Lung (tissue), 12 donors: ENCODE measurements around the gene DNAL1. TPM values are rescaled to one million over a fixed set of nuclear protein-coding genes. Genes with fewer than 3 reads are reported as not detected.
"Not testable (repeated sequence)": the region's sequence is repeated elsewhere in the genome, so short reads cannot be mapped to it uniquely, and the experiment has no call there.

Experiments
- ATAC-seq: fragments of 200-7000 bp; cut with Tn5 transposase; one replicate; pipeline ENCODE4 v1.9.1; 2020; ENCODE audit warnings: moderate number of reproducible peaks; ENCODE audit not compliant: insufficient read depth, low FRiP score
- DNase-seq, 3 donors: peaks; one replicate each; pipeline ENCODE4 v3.0.0-alpha.2; 2013 to 2017
- H3K27ac ChIP-seq, 2 donors: one replicate each; pipeline ENCODE4 v1.5.1; 2013; ENCODE audit warnings: mild to moderate bottlenecking in 2 of 2, moderate library complexity in 2 of 2, control low read depth in 1 of 2, inconsistent platforms in 1 of 2, low read depth in 1 of 2, low read length in 1 of 2
- H3K27me3 ChIP-seq, 3 donors: one replicate each; pipeline ENCODE4 v1.5.1; 2013; ENCODE audit warnings: low read length in 2 of 3; ENCODE audit not compliant: control insufficient read depth in 3 of 3, insufficient read depth in 3 of 3
- H3K36me3 ChIP-seq, 4 donors: one replicate each; pipeline ENCODE4 v1.5.1; 2013; ENCODE audit warnings: low read length in 4 of 4, mild to moderate bottlenecking in 1 of 4, moderate library complexity in 1 of 4; ENCODE audit not compliant: control insufficient read depth in 4 of 4, insufficient read depth in 4 of 4
- H3K4me1 ChIP-seq, 5 donors: one replicate each; pipeline ENCODE4 v1.5.1; 2013; ENCODE audit warnings: low read length in 5 of 5, mild to moderate bottlenecking in 2 of 5, moderate library complexity in 1 of 5; ENCODE audit not compliant: control insufficient read depth in 5 of 5, insufficient read depth in 5 of 5
- H3K4me3 ChIP-seq: one replicate; pipeline ENCODE4 v1.5.1; 2013; ENCODE audit warnings: mild to moderate bottlenecking, control low read depth, moderate library complexity
- H3K9ac ChIP-seq, 2 donors: one replicate each; pipeline ENCODE4 v1.5.1; 2013; ENCODE audit warnings: low read length in 2 of 2, control low read depth in 1 of 2; ENCODE audit not compliant: insufficient read depth in 1 of 2
- H3K9me3 ChIP-seq, 4 donors: one replicate each; pipeline ENCODE4 v1.5.1; 2013; ENCODE audit warnings: low read length in 3 of 4, mild to moderate bottlenecking in 1 of 4, moderate library complexity in 1 of 4; ENCODE audit not compliant: control insufficient read depth in 4 of 4, insufficient read depth in 3 of 4
- WGBS, 2 donors: extraction: QIAGEN DNeasy Blood & Tissue Kit; methylation state at CpG; one replicate each; pipeline ENCODE4 v1.1.7; 2013; 5-methylcytosine and 5-hydroxymethylcytosine counted together
- polyA plus RNA-seq, 2 donors: library from polyadenylated mRNA; stranded (reverse); fragments of 200-250 nt; gene quantifications; one replicate each; pipeline ENCODE4 v1.2.1, GENCODE V29; 2013
- total RNA-seq, 2 donors: library from RNA; depleted of rRNA in 1 of 2; stranded (reverse); fragments of >200 nt in 1 of 2; gene quantifications; one replicate each; pipeline ENCODE4 v1.2.1, GENCODE V29; 2014 to 2021
- TF ChIP-seq, protein P1 (sequence below): IDR thresholded peaks from 2 replicates; pipeline ENCODE4 v1.5.1; 2012; ENCODE audit warnings: mild to moderate bottlenecking; ENCODE audit errors: control extremely low read depth, extremely low read depth
- donor health status: control.
- donor health status: control.
- donor health status: Bipolar disorder and iron deficiency.
- donor health status: healthy.
- donor health status: DM: yes; HTN: yes; CAD: no.

Gene DNAL1
- total and polyA plus RNA-seq, 4 donors: 5.7 to 25.5 (median 16.6) TPM

DNA sequence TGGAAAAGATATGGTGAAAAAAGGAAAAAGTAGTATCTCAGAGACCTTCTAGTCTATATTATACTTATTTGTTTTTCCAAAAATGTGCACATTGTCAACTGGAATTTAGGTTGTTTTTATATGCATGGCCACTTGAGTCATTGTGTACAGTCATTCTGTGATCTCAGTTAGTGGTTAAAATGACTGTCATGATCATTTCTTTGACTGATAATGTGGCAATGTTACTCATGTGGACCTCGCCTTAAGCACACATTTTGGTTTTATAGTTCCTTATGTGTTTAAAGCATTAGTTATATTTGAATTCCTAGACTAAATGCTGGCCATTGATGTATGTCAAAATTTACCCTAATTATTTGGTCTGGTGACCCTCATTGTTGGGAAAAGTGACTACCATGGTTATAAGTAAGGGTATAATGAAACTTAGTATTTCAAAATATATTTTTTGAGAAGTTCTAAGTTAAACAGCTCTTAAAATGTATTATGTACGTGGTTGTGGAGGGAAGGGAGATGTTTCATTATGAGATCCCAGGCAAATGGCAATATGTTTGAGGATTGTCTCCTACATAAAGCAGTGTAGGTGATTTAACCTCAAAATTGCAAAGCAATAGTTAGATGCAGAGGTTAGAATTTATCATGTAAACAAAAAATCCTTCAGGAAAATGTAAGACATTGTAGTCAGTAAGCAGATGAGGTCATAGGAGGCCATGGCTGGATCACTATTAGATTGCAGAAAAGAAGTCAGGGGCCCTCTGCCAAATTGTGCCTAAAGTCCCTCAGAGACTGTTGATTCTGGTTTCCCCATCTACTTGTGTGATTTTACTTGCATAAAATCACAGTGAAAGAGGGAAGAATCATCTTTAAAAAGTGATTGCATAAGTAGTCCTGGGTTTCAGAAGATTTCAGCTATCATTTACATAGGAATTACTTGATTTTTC lies 51.9 kb downstream of the DNAL1 start:
- Histone ChIP-seq H3K9me3 (no peaks in the 10 kb centered on the region), H3K36me3 (peaks cover 0 to 11% (median 3%) of the 10 kb centered on the region in 4 donors), H3K4me1 (no peaks in the 10 kb centered on the region), H3K27me3 (no peaks in the 10 kb centered on the region), H3K4me3 (no peak overlapping the region), H3K9ac (no peak overlapping the region), H3K27ac (no peak overlapping the region)
- no peak for ATAC-seq
- no peak for DNase-seq
- 77 to 79% methylated on average over 2 of the region's 2 CpGs for WGBS, 2 donors
- TF ChIP-seq, protein P1, sequence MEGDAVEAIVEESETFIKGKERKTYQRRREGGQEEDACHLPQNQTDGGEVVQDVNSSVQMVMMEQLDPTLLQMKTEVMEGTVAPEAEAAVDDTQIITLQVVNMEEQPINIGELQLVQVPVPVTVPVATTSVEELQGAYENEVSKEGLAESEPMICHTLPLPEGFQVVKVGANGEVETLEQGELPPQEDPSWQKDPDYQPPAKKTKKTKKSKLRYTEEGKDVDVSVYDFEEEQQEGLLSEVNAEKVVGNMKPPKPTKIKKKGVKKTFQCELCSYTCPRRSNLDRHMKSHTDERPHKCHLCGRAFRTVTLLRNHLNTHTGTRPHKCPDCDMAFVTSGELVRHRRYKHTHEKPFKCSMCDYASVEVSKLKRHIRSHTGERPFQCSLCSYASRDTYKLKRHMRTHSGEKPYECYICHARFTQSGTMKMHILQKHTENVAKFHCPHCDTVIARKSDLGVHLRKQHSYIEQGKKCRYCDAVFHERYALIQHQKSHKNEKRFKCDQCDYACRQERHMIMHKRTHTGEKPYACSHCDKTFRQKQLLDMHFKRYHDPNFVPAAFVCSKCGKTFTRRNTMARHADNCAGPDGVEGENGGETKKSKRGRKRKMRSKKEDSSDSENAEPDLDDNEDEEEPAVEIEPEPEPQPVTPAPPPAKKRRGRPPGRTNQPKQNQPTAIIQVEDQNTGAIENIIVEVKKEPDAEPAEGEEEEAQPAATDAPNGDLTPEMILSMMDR: no peak

GRCh38 chr14:73700325-73700724 lies 55.5 kb downstream of the DNAL1 start:
- no peaks in the 10 kb centered on the region for H3K27me3 ChIP-seq
- no peak for DNase-seq
- H3K36me3 ChIP-seq: peaks cover 0 to 8% (median under 1%) of the 10 kb centered on the region in 4 donors
- no peak for ATAC-seq
- no peaks in the 10 kb centered on the region for H3K4me1 ChIP-seq
- 60 to 71% methylated on average over 1 of the region's 1 CpG for WGBS, 2 donors
- no peaks in the 10 kb centered on the region for H3K9me3 ChIP-seq
- TF ChIP-seq, protein P1: no peak
- H3K4me3 ChIP-seq: no peak overlapping the region
- H3K9ac ChIP-seq: no peak overlapping the region
- no peak overlapping the region for H3K27ac ChIP-seq

- not testable (repeated sequence) for H3K9me3 ChIP-seq, H3K4me1 ChIP-seq, H3K27me3 ChIP-seq, H3K9ac ChIP-seq, DNase-seq, H3K27ac ChIP-seq, H3K4me3 ChIP-seq, H3K36me3 ChIP-seq, ATAC-seq
- WGBS, 2 donors: 85 to 91% methylated on average over 1 to 4 of the region's 4 CpGs
These were observed 63.3 kb downstream of the DNAL1 start for GRCh38 chr14:73708076-73708475.

DNA sequence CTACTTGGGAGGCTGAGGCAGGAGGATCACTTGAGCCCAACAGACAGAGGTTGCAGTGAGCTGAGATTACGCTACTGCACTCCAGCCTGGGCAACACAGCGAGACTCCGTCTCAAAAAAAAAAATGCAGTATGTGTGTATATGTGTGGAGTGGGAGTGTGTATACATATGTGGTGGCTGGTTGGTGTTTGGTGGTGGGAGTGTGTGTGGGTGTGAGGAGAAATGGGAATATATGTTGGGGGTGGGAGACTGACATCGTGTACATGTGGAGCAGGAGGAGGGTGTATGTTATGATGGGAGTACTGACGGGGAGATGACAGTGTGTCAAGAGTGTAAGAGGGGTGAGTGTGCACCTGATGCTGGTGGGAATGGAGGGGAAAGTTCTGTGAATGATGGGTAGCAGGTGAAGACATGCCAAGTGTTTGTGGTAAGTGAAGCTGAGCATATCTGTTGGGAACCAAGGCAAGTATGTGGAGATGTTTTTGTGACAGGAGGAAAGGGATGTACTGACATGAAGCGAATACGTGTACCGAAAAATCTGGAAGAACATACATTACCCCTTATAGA lies 65.2 kb downstream of the DNAL1 start:
- Histone ChIP-seq H3K4me1 (peaks cover 0 to 14% (median 6%) of the 10 kb centered on the region in 5 donors), H3K9me3 (no peaks in the 10 kb centered on the region), H3K36me3 (no peaks in the 10 kb centered on the region), H3K9ac (no peak overlapping the region), H3K4me3 (no peak overlapping the region), H3K27ac (no peak overlapping the region), H3K27me3 (no peaks in the 10 kb centered on the region)
- DNase-seq: no peak
- TF ChIP-seq, protein P1: no peak
- 97% methylated on average over 8 of the region's 8 CpGs for WGBS, 2 donors
- ATAC-seq: no peak
